Measurements from ENCODE around the gene RBM39.

Gene RBM39

DNA sequence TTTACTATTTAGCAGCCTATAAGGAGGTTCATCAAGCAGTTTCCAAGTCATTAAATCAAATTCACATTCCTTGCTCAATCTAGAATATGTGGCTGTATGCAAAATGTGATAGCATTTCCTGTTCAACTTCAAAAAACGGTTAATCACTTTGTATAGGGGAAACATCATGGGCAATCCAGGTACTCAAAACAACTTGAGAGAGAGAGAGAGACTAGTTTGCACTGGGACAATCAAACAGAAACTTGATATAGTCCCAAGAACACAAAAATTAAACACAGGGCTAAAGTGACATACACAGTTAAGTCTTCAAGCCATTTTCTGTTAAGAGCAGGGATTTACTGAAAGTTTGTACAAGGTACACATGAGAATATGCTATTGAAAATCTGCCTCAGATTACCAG lies 84.8 kb downstream of the RBM39 start:
- no peak overlapping the region for H3K4me3 ChIP-seq (ENCODE audit: control insufficient read depth, low read depth, low read length)
- no peak for DNase-seq (ENCODE audit: low read depth)
- no peak for TF ChIP-seq CTCF (conservative IDR thresholded peaks at IDR 0.05; ENCODE audit: control insufficient read depth, insufficient read depth, low read depth, low read length)

DNA sequence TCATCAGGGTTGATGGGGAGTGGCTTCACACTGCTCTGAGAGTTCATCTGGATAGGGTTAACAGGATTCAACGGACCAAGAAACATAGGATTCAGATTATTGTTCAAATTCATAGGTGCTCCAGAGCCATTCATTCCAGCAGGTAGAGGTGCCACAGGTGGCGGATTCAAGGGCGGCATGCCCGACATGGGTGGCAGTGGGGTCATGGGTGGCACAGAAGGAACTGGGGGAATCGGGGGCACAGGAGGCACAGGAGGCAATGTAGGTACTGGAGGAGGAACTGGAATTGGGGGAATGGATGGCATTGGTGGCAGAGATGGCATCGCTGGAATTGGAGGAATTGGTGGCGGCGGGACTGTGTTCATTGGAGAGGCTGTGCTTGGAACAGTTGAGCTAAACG lies 87.6 kb downstream of the RBM39 start:
- TF ChIP-seq CTCF (conservative IDR thresholded peaks at IDR 0.05; ENCODE audit: control insufficient read depth, insufficient read depth, low read depth, low read length) = no peak
- no peak for DNase-seq (ENCODE audit: low read depth)

DNA sequence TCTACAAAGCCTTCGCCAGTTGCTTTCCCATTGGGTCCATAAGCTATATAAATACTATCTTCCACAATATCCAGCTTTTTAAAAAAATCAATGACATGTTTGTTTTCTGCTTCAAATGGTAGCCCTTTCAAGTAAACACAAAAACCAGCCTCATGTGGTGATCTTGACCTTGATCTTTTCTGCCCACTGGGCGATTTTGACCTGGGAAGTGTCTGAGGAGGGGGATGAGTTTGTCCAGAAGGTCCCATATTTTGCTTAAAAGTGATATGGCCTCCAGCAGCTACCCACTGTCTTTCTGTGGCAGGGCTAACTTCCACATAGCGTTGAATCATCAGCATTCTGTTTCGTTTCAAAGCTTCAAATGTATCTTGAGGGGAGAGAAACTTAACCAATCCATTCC lies 88.2 kb downstream of the RBM39 start:
- no peak overlapping the region for H3K4me3 ChIP-seq (ENCODE audit: control insufficient read depth, low read depth, low read length)
- DNase-seq (ENCODE audit: low read depth) = no peak
- TF ChIP-seq CTCF (conservative IDR thresholded peaks at IDR 0.05; ENCODE audit: control insufficient read depth, insufficient read depth, low read depth, low read length) = no peak

More for the DNA sequence above, 87.6 kb downstream of the RBM39 start:
- H3K4me3 ChIP-seq (ENCODE audit: control insufficient read depth, low read depth, low read length) = no peak overlapping the region

Data from fibroblast of mammary gland (primary cell).